ENCODE results near the gene SELENOO. TPM values are rescaled to one million over a fixed set of nuclear protein-coding genes. Genes with fewer than 3 reads are reported as not detected.

Gene SELENOO
- total RNA-seq, 1 donor = 31.8 TPM

- peak in 1 of 3 donors; percentile 42 for DNase-seq (ENCODE audit: low read depth in 2 of 3, low spot score in 2 of 3)
Measured at GRCh38 chr22:50262460-50262911, 61.7 kb downstream of the SELENOO start.

- no peak for DNase-seq (ENCODE audit: low read depth in 2 of 3, low spot score in 2 of 3)
Measured at GRCh38 chr22:50262973-50263617, 62.3 kb downstream of the SELENOO start.

GRCh38 chr22:50264104-50264745, 63.4 kb downstream of the SELENOO start:
- DNase-seq (ENCODE audit: low read depth in 2 of 3, low spot score in 2 of 3) = no peak

- no peak for DNase-seq (ENCODE audit: low read depth in 2 of 3, low spot score in 2 of 3)
Measured at GRCh38 chr22:50264946-50265669, 64.3 kb downstream of the SELENOO start.

- no peak for DNase-seq (ENCODE audit: low read depth in 2 of 3, low spot score in 2 of 3)
Measured at GRCh38 chr22:50266994-50267393, 66.2 kb downstream of the SELENOO start.

Other genes starting within 250 kb of the SELENOO start
- 84.6 TPM for gene PIM3, start 240.2 kb upstream of the SELENOO start, total RNA-seq
- under 0.01 TPM for gene IL17REL, start 188.2 kb upstream of the SELENOO start, total RNA-seq
- gene TTLL8, start 142.7 kb upstream of the SELENOO start, total RNA-seq = 0.27 TPM
- 139 TPM for gene MLC1, start 115.6 kb upstream of the SELENOO start, total RNA-seq
- gene MOV10L1, start 111.0 kb upstream of the SELENOO start, total RNA-seq = 0.27 TPM
- gene PANX2, start 30.3 kb upstream of the SELENOO start, total RNA-seq = 6.5 TPM
- 70.0 TPM for gene TRABD, start 15.1 kb upstream of the SELENOO start, total RNA-seq
- 76.7 TPM for gene TUBGCP6, start 44.0 kb downstream of the SELENOO start, total RNA-seq
- gene HDAC10, start 50.3 kb downstream of the SELENOO start, total RNA-seq = 51.7 TPM
- 30.2 TPM for gene MAPK12, start 60.7 kb downstream of the SELENOO start, total RNA-seq
- gene MAPK11, start 69.4 kb downstream of the SELENOO start, total RNA-seq = 11.8 TPM
- 91.8 TPM for gene PLXNB2, start 106.6 kb downstream of the SELENOO start, total RNA-seq
- gene DENND6B, start 126.0 kb downstream of the SELENOO start, total RNA-seq = 9.2 TPM
- 70.3 TPM for gene PPP6R2, start 142.3 kb downstream of the SELENOO start, total RNA-seq

Measured in hematopoietic multipotent progenitor cell (in vitro differentiated cells).